ENCODE results near the gene TYMS. TPM values are rescaled to one million over a fixed set of nuclear protein-coding genes. Genes with fewer than 3 reads are reported as not detected.

The TYMS gene
- total and polyA plus RNA-seq, 9 of the 15 experiments (the other 6 are each of a cell fraction or from before 2014, with no cell fraction given): 69.1 to 409 (median 175) TPM

GRCh38 chr18:650428-650858 is 7.0 kb upstream of the TYMS start (continued):
- TF ChIP-seq BCLAF1 (IDR thresholded peaks at IDR 0.05; ENCODE audit: borderline replicate concordance in 1 of 2, control insufficient read depth in 1 of 2, low read depth in 2 of 2, low read length in 1 of 2): no peak
- TF ChIP-seq NFYB (IDR thresholded peaks at IDR 0.05; ENCODE audit: extremely low read depth, insufficient read length): no peak
- no peak for TF ChIP-seq SAFB2 (IDR thresholded peaks at IDR 0.05; ENCODE audit: borderline replicate concordance, low read depth, low read length, severe bottlenecking)
- TF ChIP-seq JUNB (CRISPR knock-in tag; conservative IDR thresholded peaks at IDR 0.05): no peak
- TF ChIP-seq ZFX (CRISPR knock-in tag; IDR thresholded peaks at IDR 0.05): no peak
- no peak for TF ChIP-seq TAF1 (IDR thresholded peaks at IDR 0.05; ENCODE audit: control insufficient read depth, extremely low read depth, insufficient read depth, low read length, severe bottlenecking)
- TF ChIP-seq COPS2 (conservative IDR thresholded peaks at IDR 0.05): no peak
- TF ChIP-seq RFX5 (IDR thresholded peaks at IDR 0.05; ENCODE audit: low read depth, low read length): no peak
- no peak for TF ChIP-seq TAF15 (IDR thresholded peaks at IDR 0.05; ENCODE audit: low read depth, low read length)
- no peak for TF ChIP-seq HEY1 (CRISPR knock-in tag; IDR thresholded peaks at IDR 0.05; ENCODE audit: borderline replicate concordance)
- TF ChIP-seq TRIM28 (IDR thresholded peaks at IDR 0.05): peak; percentile 57; the same call in 1 of the 2 replicates
- TF ChIP-seq TCF15 (CRISPR knock-in tag; IDR thresholded peaks at IDR 0.05): no peak
- TF ChIP-seq RHOXF2B (CRISPR knock-in tag; conservative IDR thresholded peaks at IDR 0.05): no peak
- no peak for TF ChIP-seq HNRNPL (IDR thresholded peaks at IDR 0.05; ENCODE audit: low read depth, low read length)
- no peak for TF ChIP-seq NFIC (IDR thresholded peaks at IDR 0.05)
- no peak for TF ChIP-seq PATZ1 (CRISPR knock-in tag; IDR thresholded peaks at IDR 0.05; ENCODE audit: borderline replicate concordance)
- TF ChIP-seq BMI1 (IDR thresholded peaks at IDR 0.05; ENCODE audit: low read length): no peak
- TF ChIP-seq FOXA3 (CRISPR knock-in tag; conservative IDR thresholded peaks at IDR 0.05 in 1 of 2, IDR thresholded peaks at IDR 0.05 in 1 of 2): no peak
- TF ChIP-seq E2F1 (CRISPR knock-in tag; IDR thresholded peaks at IDR 0.05): no peak
- TF ChIP-seq STAT5B (CRISPR knock-in tag; IDR thresholded peaks at IDR 0.05): no peak
- TF ChIP-seq ZNF282 (CRISPR knock-in tag; IDR thresholded peaks at IDR 0.05): no peak
- no peak for TF ChIP-seq NELFE (IDR thresholded peaks at IDR 0.05; ENCODE audit: insufficient read depth, insufficient read length)
- TF ChIP-seq SRSF3 (IDR thresholded peaks at IDR 0.05; ENCODE audit: insufficient read depth, low read length): no peak
